ENCODE measurements around the gene IGSF3.

DNA sequence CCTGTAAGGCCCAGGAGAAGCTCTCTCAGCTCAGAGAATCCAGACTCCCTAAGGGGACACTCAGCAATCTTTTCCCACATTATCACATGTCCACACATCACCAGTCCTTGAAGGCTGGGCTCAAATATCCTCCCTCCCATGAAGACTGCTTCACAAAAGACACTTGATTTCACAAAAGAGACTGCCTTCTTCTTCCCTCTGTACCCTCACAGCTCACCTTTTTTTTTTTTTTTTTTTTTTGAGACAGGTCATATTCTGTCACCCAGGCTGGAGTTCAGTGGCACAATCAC is 98.2 kb downstream of the IGSF3 start:
- TF ChIP-seq CTCF (conservative IDR thresholded peaks at IDR 0.05 in 1 of 2, IDR thresholded peaks at IDR 0.05 in 1 of 2; ENCODE audit: low read depth in 1 of 2, low read length in 2 of 2) = no peak
- no peak for TF ChIP-seq EZH2 (IDR thresholded peaks at IDR 0.05; ENCODE audit: low read length, missing control alignments)
